NCI-H1694 treated with DMSO at 0.1 percent for 48 hours (cell line): ENCODE measurements around the gene RNF19B.
A peak's percentile ranks its signal among the peaks of the same experiment; 100 is the strongest.
"Not testable (repeated sequence)": the region's sequence is repeated elsewhere in the genome, so short reads cannot be mapped to it uniquely, and the experiment has no call there.

Experiments
- DNase-seq: peaks from one replicate; lab custom pipeline; 2025; lab: John Stamatoyannopoulos, UW

The RNF19B gene

DNA sequence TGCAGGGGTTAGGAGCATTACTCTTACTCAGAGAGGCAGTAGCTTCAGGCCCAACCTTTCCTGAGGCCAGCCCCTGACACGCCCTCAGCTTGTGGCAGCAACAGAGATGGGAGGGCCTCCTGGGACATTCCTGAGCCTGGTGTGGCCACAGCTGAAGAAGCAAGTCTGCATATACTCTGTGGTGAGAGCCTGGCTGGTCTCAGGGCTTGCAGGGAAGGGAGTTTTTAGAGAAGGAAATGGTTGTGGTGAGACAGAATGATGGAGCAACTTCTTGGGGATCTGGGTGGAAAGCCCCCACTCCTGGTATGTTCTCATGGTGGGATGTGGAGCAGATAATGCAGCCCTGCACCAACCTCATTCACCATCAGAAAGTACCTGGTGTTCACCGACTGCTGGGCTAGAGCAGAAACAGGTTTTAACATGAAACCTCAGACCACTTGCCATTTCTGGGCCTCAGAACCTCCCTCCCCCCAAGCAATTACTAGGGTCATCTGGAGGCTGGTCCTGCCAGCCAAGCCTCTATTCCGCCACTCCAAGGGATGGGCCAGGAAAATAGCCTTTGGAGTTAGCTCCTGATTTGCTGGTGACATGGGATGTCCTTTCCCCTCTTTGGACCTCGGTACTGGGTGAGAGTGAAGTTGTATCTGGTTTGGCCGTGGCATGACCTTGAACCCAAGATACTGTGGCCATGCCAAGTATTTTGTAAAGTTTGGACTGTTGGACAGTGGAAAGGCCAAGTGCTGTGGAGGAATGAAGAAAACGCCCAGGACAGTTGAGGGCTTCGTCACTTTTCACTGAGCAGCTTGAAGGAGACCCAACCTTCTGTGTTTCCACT is 28.1 kb upstream of the RNF19B start:
- DNase-seq: no peak

DNA sequence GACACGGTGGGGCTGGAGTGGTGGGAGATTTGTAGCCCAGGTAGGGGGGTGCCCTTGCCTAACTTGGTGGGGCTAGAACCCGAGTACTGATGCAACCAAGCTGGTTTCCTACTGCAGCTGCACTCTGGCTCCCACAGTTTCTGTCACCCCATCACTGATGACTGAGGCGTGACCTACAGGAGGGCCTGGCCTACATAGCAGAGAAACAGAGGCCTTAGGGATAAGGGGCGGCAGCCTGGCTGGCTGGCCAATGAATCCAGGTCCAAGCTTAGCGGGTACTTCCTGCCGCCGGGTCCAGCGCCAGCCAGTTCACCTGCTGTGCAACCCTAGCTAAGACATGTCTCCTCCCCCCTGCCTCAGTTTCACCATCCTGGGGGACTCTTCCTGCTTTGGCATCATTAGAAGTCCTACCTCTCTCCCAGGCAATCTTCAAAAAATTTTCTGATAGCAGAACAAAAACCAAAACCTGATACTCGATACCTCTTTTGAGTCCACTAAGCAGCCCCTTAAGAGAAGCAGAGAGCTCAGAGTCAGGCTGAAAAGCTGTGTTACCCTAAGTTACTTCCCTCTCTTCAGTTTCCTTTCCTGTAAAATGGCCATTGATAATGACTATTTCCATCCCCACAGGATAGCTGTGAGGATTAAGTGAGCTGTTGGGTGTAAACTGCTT is 27.3 kb upstream of the RNF19B start:
- DNase-seq: no peak

DNA sequence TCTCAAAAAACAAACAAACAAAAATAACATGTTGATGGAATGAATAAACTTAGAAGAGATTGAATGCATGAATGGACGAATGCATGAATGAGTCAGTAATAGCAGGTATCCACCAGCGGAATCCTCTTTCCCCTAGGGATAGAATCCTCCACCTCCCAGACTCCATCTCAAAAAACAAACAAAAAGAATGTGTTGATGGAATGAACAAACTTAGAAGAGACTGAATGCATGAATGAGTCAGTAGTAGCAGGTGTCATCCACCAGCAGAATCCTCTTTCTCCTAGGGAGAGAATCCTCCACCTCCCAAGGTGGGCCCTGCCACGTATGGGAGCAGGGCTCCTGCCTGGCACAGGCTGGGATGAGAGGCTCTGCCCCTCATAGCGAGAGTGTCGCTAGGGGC is 26.8 kb upstream of the RNF19B start:
- no peak for DNase-seq

DNA sequence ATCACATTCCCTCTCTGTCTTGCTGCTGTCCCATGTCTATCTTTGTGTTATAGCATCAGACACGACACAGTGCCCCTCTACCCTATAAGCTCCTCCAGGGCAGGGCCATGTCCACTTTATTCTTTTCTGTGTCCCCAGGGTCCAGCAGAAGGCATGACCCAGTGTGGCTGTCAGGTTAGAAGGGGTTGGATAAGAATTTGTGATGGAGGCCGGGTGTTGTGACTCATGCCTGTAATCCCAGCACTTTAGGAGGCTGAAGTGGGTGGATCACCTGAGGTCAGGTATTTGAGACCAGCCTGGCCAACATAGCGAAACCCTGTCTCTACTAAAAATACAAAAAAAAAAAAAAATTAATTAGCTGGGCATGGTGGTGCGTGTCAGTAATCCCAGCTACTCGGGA is 26.3 kb upstream of the RNF19B start:
- no peak for DNase-seq

DNA sequence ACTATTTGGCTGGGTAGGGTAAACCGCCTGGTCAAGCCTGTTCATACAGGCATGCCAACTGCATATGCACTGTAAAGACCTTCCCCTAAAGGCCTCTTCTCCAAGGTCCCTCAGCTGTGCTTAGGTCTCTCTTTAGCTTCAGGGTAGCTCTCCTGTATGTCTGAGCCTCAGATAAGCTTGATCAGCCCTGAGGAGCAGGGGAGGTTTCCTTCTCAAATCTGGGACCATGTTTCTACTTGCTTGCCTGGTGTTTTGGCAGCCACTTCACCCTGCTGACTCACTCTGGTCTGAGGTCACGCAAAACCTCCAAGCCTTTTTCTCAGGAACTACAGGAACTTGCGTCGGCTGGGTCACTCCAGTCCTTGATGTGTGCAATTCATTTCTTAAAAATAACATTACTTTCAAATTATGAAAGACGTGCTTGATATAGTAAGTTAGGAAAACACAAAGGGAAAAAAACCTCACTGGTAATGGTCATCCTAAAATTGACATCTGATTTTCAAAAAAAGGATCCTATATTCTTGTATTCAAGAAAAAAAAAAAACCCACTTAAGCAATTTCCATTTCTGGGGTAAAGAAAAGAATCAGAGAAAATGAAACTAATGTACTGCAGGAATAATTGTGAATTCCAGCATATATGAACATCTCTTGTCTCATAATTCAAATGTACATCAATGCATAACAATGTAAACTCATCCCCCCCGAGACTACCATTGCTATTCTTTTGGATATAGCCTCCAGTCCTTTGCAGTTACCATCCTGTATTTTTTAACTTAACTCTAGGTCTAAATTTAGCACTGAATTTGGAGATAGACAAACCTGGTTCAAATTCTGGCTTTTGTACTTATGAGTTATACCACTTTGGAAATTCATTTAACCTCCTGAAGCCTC is 24.8 kb upstream of the RNF19B start:
- DNase-seq: no peak

DNA sequence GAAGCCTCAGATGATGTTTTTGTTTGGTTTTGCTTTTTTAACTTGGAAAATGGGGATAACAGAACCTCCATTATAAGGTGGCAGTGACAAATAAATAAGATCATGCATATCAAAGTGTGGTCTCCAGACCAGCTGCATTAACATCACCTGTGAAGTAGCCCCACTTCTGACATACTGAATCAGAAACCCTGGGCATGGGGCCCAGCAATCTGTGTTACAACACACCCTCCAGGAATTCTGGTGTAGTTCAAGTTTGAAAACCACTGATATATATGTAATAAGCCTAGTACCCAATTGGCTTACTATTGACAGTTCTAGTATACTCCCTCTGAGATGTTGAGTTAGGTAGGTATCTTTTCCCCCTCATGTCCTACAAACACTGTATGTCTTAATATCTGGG is 24.1 kb upstream of the RNF19B start:
- DNase-seq: no peak

DNA sequence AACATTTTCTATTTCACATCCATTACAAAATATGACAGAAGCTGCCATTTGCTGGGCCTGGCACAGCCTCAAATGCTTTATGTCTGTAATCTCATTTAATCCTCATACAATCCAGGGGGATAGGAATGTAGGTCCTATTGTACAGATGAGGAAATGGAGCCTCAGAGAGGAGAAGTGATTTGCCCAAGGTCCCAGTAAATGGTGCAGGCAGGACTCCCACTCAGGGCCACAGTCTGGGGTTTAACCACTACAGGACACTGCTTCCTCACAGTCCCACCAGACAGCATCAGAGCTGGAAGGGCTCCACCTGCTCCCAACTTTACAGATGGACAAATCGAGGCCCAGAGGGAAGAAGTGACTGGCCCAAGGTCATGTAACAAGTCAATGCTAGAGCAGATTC is 20.6 kb upstream of the RNF19B start:
- DNase-seq: no peak

DNA sequence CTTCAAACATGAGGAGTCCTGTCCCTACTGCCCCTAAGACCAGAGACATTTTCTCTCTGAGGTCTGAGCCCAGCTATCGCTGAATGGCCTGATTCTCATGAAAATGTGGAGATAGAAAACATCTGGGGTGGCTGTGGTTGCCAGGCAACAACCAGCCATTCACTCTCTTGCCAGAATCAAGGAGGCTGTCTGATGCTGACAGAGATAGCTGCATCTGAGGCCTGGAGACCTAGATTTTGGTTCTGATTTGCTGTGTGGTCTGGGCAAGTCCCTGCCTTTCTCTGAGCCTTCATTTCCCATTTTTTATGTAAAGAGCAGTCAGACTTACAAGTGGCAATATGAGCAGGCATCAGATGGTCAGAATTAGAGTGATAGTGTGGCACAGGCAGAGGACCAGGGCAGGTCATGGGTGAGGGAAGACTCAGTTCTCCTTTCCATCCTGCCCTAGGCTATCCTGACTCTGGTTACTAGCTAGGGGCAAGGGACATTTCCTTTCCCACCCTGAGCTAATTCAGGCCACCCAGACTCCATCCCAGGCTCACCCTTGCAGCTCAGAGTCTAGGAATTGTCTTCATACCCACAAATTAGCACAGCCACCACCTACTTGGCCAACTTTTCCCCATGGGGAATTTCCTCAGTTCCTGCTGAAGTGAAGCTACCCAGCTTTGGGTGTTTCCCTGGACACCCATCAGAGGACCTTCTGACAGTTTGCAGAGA is 20.0 kb upstream of the RNF19B start:
- DNase-seq: no peak

DNA sequence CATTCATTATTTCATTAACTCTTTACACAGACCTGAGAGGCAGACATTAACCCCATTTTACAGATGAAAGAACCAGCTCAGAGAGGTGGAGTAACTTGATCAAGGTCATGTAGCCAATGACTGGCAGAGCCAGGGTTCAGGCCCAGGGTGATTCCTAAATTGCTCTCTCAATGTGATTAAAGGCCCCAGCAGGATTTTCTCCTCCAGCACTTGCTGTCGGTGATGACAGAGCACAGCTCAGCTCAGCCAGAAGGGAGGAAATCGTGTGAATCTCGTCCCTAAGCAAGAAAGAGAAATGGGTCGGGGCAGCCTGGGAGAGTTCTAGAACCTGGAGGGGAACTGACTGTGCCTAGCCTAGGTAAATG is 19.5 kb upstream of the RNF19B start:
- no peak for DNase-seq

GRCh38 chr1:32983020-32983419 is 18.4 kb upstream of the RNF19B start:
- no peak for DNase-seq

- DNase-seq: no peak
These were observed 16.6 kb upstream of the RNF19B start for GRCh38 chr1:32981003-32981901.

DNA sequence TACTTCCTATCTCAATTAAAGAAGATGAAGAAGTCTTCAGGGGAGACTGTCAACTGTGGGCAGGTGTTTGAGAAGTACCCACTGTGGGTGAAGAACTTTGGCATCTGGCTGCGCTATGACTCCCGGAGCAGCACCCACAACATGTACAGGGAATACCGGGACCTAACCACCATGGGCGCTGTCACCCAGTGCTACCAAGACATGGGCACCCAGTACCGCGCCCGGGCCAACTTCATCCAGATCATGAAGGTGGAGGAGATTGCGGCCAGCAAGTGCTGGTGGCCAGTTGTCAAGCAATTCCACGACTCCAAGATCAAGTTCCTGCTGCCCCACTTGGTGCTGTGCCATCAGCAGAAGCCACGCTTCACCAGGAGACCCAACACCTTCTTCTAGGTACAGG is 15.5 kb upstream of the RNF19B start:
- no peak for DNase-seq

- DNase-seq: no peak
These were observed 14.2 kb upstream of the RNF19B start for GRCh38 chr1:32978854-32979253.

DNA sequence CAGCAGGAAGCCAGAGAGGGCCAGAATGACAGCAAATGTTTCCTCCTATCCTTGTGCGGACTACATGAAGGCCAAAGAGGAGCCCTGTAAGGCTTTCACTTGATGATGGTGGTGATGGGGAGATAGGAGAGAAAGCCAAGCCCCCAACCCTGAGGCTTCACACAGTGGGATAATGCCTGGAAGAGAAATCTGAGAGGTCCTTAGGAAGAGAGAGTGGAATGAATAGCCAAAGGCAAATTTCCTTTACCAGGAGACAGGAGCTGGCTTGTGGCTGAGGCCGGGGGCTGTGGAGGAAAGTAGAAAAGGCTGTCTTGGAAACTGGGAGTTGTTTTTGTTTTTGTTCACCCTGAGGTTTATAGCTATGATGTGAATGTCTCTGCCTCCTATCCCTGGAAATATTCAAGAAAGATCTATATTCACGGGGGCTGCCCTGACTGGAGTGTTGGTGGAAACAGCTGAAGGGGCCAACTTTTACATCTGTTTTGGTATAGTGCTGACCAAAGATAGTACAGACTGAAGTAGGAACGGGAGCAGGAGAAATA is 13.0 kb upstream of the RNF19B start:
- DNase-seq: no peak

GRCh38 chr1:32975055-32975454 is 10.4 kb upstream of the RNF19B start:
- not testable (repeated sequence) for DNase-seq

GRCh38 chr1:32973458-32973857 is 8.8 kb upstream of the RNF19B start:
- DNase-seq: not testable (repeated sequence)

GRCh38 chr1:32972814-32973428 is 8.3 kb upstream of the RNF19B start:
- peak; percentile 29 for DNase-seq

GRCh38 chr1:32971576-32971975 is 7.0 kb upstream of the RNF19B start:
- no peak for DNase-seq

- DNase-seq: no peak
These were observed 6.5 kb upstream of the RNF19B start for GRCh38 chr1:32971156-32971555.

DNA sequence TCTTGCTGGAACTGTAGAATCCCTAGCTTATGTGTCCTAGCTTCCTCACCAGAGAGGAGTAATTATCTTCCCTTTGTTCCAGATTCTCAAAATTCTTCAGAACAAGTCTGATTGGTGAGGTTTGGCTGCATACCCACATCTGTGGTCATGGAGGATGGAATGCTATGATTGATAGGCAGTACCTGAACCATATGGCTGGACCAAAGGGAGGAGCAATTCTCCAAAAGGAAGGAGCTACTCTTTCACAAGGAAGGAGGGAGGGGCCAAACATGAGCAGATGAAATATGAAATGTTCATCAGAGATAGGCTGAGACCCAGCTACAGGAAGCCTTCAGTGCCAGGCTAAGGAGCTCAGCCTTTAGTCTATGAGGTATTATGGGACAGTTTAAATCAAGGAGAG is 5.0 kb upstream of the RNF19B start:
- no peak for DNase-seq
